Tibial nerve (tissue), 4 donors: ENCODE results near the gene ZGPAT.

Source experiments
- EP300 ChIP-seq, 2 donors: sonication (generic); formaldehyde crosslinking; IDR thresholded peaks; one replicate each; pipeline ENCODE4 v1.6.1; 2017; ENCODE audit warnings: antibody characterized with exemption in 2 of 2, mild to moderate bottlenecking in 1 of 2
- POLR2A ChIP-seq, 2 donors: fragments of 450-650 bp; IDR thresholded peaks; one replicate each; pipeline ENCODE4 v1.6.1; 2017; ENCODE audit warnings: antibody characterized with exemption in 2 of 2, mild to moderate bottlenecking in 2 of 2, moderate library complexity in 2 of 2
- TF ChIP-seq, protein P1 (sequence below), 5 experiments: fragments of 200-600 bp in 3 of 5; fragments of 450-650 bp in 2 of 5; sonication (generic) in 3 of 5; IDR thresholded peaks; one replicate each; pipeline ENCODE4 v1.5.1; 2016 to 2019; ENCODE audit warnings: antibody characterized with exemption in 5 of 5, mild to moderate bottlenecking in 3 of 5, moderate library complexity in 2 of 5

DNA sequence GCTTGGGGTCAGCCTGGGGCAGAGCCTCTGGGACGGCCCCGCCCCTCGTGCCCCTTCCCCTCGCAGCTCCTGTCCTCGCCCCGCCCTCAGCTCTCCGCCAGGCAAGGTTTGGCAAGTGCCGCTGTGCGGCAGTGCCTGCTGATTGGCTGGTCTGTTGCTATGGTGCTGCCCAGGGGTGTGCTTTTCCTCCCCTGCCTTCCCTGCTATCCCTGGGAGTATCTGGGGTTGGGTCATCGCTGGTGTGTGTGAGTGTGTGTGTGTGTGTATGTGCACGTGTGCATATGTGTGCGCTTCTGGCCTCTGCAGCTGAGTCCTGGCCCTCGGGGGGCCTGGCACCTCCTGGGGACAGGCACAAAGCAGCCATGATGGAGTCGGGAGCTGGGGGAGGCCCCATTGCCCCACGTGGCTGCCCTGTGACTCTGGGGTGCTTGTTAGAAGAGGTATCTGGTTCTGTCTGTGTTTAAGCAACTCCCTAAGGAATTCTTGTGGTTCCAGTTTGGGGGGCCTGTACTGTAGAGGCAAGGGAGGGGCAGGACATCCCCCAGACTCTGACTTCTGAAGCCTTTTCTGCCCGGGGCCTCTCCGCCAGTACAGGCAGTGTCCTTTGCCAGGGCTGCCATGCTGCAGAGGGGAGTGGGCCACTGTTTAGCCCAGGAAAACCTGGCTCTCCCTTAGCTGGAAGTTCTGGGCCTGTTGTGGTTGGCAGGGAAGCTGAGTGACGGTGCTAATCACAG is 42.8 kb upstream of the ZGPAT start:
- TF ChIP-seq, protein P1, sequence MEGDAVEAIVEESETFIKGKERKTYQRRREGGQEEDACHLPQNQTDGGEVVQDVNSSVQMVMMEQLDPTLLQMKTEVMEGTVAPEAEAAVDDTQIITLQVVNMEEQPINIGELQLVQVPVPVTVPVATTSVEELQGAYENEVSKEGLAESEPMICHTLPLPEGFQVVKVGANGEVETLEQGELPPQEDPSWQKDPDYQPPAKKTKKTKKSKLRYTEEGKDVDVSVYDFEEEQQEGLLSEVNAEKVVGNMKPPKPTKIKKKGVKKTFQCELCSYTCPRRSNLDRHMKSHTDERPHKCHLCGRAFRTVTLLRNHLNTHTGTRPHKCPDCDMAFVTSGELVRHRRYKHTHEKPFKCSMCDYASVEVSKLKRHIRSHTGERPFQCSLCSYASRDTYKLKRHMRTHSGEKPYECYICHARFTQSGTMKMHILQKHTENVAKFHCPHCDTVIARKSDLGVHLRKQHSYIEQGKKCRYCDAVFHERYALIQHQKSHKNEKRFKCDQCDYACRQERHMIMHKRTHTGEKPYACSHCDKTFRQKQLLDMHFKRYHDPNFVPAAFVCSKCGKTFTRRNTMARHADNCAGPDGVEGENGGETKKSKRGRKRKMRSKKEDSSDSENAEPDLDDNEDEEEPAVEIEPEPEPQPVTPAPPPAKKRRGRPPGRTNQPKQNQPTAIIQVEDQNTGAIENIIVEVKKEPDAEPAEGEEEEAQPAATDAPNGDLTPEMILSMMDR (IDR thresholded peaks at IDR 0.05): no peak
- TF ChIP-seq POLR2A (IDR thresholded peaks at IDR 0.05): no peak
- TF ChIP-seq EP300 (IDR thresholded peaks at IDR 0.05): no peak
